HG03565 (cell line): ENCODE results near the gene CUEDC1.
"Not testable (repeated sequence)": the region's sequence is repeated elsewhere in the genome, so short reads cannot be mapped to it uniquely, and the experiment has no call there.

Source experiments
- ATAC-seq: cut with Tn5 transposase; IDR thresholded peaks from one replicate; pipeline ENCODE4 v1.9.1; 2021; ENCODE audit warnings: mild to moderate bottlenecking, moderate library complexity; ENCODE audit not compliant: unreplicated experiment

The CUEDC1 gene

GRCh38 chr17:57962279-57963148, 7.3 kb upstream of the CUEDC1 start:
- no peak for ATAC-seq

GRCh38 chr17:57959929-57960328, 4.7 kb upstream of the CUEDC1 start:
- no peak for ATAC-seq

GRCh38 chr17:57958391-57958790, 3.2 kb upstream of the CUEDC1 start:
- not testable (repeated sequence) for ATAC-seq

- no peak for ATAC-seq
Measured at GRCh38 chr17:57957886-57958285, 2.7 kb upstream of the CUEDC1 start.

- no peak for ATAC-seq
Measured at GRCh38 chr17:57957120-57957850, 2.1 kb upstream of the CUEDC1 start.

- peak; percentile 61 for ATAC-seq
Measured at GRCh38 chr17:57956291-57957119, 1.3 kb upstream of the CUEDC1 start.

- no peak for ATAC-seq
Measured at GRCh38 chr17:57954397-57955182, 622 bp downstream of the CUEDC1 start.

GRCh38 chr17:57953705-57954396, 1.4 kb downstream of the CUEDC1 start:
- ATAC-seq, result no peak

GRCh38 chr17:57953219-57953618, 2.0 kb downstream of the CUEDC1 start:
- no peak for ATAC-seq

- ATAC-seq, result no peak
Measured at GRCh38 chr17:57949649-57950048, 5.6 kb downstream of the CUEDC1 start.

- ATAC-seq, result no peak
Measured at GRCh38 chr17:57948555-57949420, 6.4 kb downstream of the CUEDC1 start.

- no peak for ATAC-seq
Measured at GRCh38 chr17:57948169-57948554, 7.0 kb downstream of the CUEDC1 start.

GRCh38 chr17:57947369-57947768, 7.8 kb downstream of the CUEDC1 start:
- ATAC-seq, result no peak

- peak; percentile 80 for ATAC-seq
Measured at GRCh38 chr17:57946798-57947358, 8.3 kb downstream of the CUEDC1 start.

- ATAC-seq, result no peak
Measured at GRCh38 chr17:57945996-57946797, 9.0 kb downstream of the CUEDC1 start.

- ATAC-seq, result no peak
Measured at GRCh38 chr17:57944908-57945307, 10.3 kb downstream of the CUEDC1 start.

GRCh38 chr17:57943645-57944044, 11.6 kb downstream of the CUEDC1 start:
- ATAC-seq, result no peak

- ATAC-seq, result no peak
Measured at GRCh38 chr17:57943140-57943539, 12.1 kb downstream of the CUEDC1 start.
